Spleen (tissue), 11 donors: Measurements from ENCODE around the gene PSMB9. TPM values are rescaled to one million over a fixed set of nuclear protein-coding genes. Genes with fewer than 3 reads are reported as not detected.

Experiments
- DNase-seq: peaks from one replicate; pipeline ENCODE4 v3.0.0-alpha.2; 2020
- H3K27ac ChIP-seq, 8 donors: fragments of 200-600 bp; sonication (generic) in 7 of 8; 1 replicate in 4 of 8; 2 replicates in 4 of 8; pipeline versions ENCODE4 v1.5.0 to v1.8.0; 2016 to 2021; ENCODE audit warnings: inconsistent platforms in 4 of 8, mild to moderate bottlenecking in 4 of 8, moderate library complexity in 1 of 8
- H3K27me3 ChIP-seq, 7 donors: fragments of 200-600 bp; sonication (generic) in 6 of 7; replicated peaks in 1 of 7; 1 replicate in 4 of 7; 2 replicates in 3 of 7; pipeline versions ENCODE4 v1.5.0 to v1.8.0; 2016 to 2021; ENCODE audit warnings: inconsistent platforms in 3 of 7, mild to moderate bottlenecking in 1 of 7
- H3K36me3 ChIP-seq, 6 donors: fragments of 200-600 bp; sonication (generic) in 5 of 6; 1 replicate in 4 of 6; 2 replicates in 2 of 6; pipeline versions ENCODE4 v1.5.0 to v1.8.0; 2016 to 2021; ENCODE audit warnings: inconsistent platforms in 2 of 6
- H3K4me1 ChIP-seq, 6 donors: fragments of 200-600 bp; sonication (generic) in 5 of 6; 1 replicate in 3 of 6; 2 replicates in 3 of 6; pipeline versions ENCODE4 v1.5.0 to v1.8.0; 2016 to 2021; ENCODE audit warnings: inconsistent platforms in 3 of 6
- H3K4me3 ChIP-seq, 8 donors: fragments of 200-600 bp; sonication (generic) in 7 of 8; 1 replicate in 4 of 8; 2 replicates in 4 of 8; pipeline versions ENCODE4 v1.5.0 to v1.8.0; 2016 to 2021; ENCODE audit warnings: inconsistent platforms in 4 of 8, mild to moderate bottlenecking in 4 of 8, moderate library complexity in 2 of 8
- H3K9me3 ChIP-seq, 8 donors: fragments of 200-600 bp; sonication (generic) in 7 of 8; 1 replicate in 4 of 8; 2 replicates in 4 of 8; pipeline versions ENCODE4 v1.5.0 to v1.8.0; 2016 to 2021; ENCODE audit warnings: inconsistent platforms in 4 of 8
- POLR2A ChIP-seq, 3 donors: fragments of 450-650 bp; IDR thresholded peaks; one replicate each; pipeline ENCODE4 v1.5.1; 2017; ENCODE audit warnings: antibody characterized with exemption in 3 of 3, mild to moderate bottlenecking in 1 of 3
- POLR2AphosphoS5 ChIP-seq, 3 donors: sonication (generic); formaldehyde crosslinking; IDR thresholded peaks; one replicate each; pipeline ENCODE4 v1.5.1; 2017; ENCODE audit warnings: antibody characterized with exemption in 3 of 3
- WGBS, 5 donors: extraction: QIAGEN DNeasy Blood & Tissue Kit in 3 of 5; methylation state at CpG; one replicate each; pipeline versions ENCODE4 v1.1.5 to v1.1.7; 2013 to 2018; 5-methylcytosine and 5-hydroxymethylcytosine counted together
- intact Hi-C: fragments of 100-400 bp; cut with DNase I; formaldehyde crosslinking; loops from one replicate; pipeline ENCODE4 v1.15.0; 2023; ENCODE audit warnings: low total_unique reads
- polyA plus RNA-seq, 3 donors: library from polyadenylated mRNA; stranded (reverse); fragments of 200-250 nt; gene quantifications; one replicate each; pipeline ENCODE4 v1.2.1, GENCODE V29; 2013
- total RNA-seq, 7 donors: library from RNA; depleted of rRNA in 3 of 7; stranded (reverse); fragments of >200 nt in 3 of 7; fragmentation: NEBNext Ultra II Directional in 4 of 7; extraction: Animal tissue kit (Norgen Biotek cat#: 25700) in 4 of 7; gene quantifications; one replicate each; pipeline versions ENCODE4 v1.1.0 to v1.2.1, GENCODE V29; 2016 to 2021
- TF ChIP-seq, protein P1 (sequence below), 11 experiments: fragments of 200-600 bp in 7 of 11; fragments of 450-650 bp in 4 of 11; sonication (generic) in 4 of 11; IDR thresholded peaks in 8 of 11; conservative IDR thresholded peaks in 3 of 11; 1 replicate in 7 of 11; 2 replicates in 4 of 11; pipeline versions ENCODE4 v1.4.0 to v1.8.0; 2016 to 2021; ENCODE audit warnings: antibody characterized with exemption in 11 of 11, inconsistent platforms in 4 of 11, mild to moderate bottlenecking in 1 of 11
- donor health status: healthy with polysubstance abuse.
- donor health status: DM: no; HTN: no; CAD: no; lungs with moderate emphysema.
- donor health status: DM: no; HTN: no; CAD: no.
- donor health status: Bipolar disorder and iron deficiency.
- donor health status: healthy.
- donor health status: DM: no; HTN: no; CAD: no.
- donor health status: DM: yes; HTN: yes; CAD: no.

The PSMB9 gene
- total and polyA plus RNA-seq, 10 donors, result 141 to 328 (median 172) TPM

DNA sequence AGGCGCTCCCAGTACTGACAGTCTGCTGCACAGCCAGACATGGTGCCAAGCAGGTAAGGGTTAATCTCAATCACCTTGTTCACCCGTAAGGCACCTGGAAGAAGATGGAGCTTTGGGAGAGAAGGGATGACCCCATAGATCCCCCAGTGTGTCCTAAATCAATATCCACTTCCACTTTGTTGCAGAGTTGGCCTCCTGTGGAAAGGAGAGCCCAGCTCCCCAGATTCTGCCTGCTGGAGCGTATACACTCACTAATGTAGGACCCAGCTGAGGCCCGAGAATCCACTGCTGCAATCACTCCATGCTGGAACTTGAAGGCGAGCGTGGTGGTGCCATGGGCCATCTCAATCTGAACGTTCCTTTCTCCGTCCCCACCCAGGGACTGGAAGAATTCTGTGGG lies 11.3 kb upstream of the PSMB9 start:
- TF ChIP-seq POLR2A (IDR thresholded peaks at IDR 0.05), result no peak
- TF ChIP-seq, protein P1, sequence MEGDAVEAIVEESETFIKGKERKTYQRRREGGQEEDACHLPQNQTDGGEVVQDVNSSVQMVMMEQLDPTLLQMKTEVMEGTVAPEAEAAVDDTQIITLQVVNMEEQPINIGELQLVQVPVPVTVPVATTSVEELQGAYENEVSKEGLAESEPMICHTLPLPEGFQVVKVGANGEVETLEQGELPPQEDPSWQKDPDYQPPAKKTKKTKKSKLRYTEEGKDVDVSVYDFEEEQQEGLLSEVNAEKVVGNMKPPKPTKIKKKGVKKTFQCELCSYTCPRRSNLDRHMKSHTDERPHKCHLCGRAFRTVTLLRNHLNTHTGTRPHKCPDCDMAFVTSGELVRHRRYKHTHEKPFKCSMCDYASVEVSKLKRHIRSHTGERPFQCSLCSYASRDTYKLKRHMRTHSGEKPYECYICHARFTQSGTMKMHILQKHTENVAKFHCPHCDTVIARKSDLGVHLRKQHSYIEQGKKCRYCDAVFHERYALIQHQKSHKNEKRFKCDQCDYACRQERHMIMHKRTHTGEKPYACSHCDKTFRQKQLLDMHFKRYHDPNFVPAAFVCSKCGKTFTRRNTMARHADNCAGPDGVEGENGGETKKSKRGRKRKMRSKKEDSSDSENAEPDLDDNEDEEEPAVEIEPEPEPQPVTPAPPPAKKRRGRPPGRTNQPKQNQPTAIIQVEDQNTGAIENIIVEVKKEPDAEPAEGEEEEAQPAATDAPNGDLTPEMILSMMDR (IDR thresholded peaks at IDR 0.05 in 8 of 11, conservative IDR thresholded peaks at IDR 0.05 in 3 of 11), result no peak
- Histone ChIP-seq H3K27ac (peak overlapping the region; percentile 14 to 100 (median 99)), H3K4me3 (peak overlapping the region; percentile 67 to 92 (median 84)), H3K4me1 (peaks cover 62 to 85% (median 79%) of the 10 kb centered on the region in 6 donors), H3K36me3 (peaks cover 0 to 61% (median 50%) of the 10 kb centered on the region in 6 donors), H3K27me3 (no peaks in the 10 kb centered on the region), H3K9me3 (no peaks in the 10 kb centered on the region)
- intact Hi-C loops, result no loop called here
- WGBS, 5 donors, result 59 to 65% (median 63%) methylated on average over 8 of the region's 8 CpGs
- no peak for DNase-seq

- Histone ChIP-seq H3K27ac (peak overlapping the region; percentile 94 to 100 (median 99)), H3K36me3 (peaks cover 0 to 69% (median 57%) of the 10 kb centered on the region in 6 donors), H3K4me1 (peaks cover 64 to 88% (median 83%) of the 10 kb centered on the region in 6 donors), H3K9me3 (no peaks in the 10 kb centered on the region), H3K4me3 (peak overlapping the region; percentile 67 to 92 (median 84)), H3K27me3 (no peaks in the 10 kb centered on the region)
- intact Hi-C loops, result no loop called here
- DNase-seq, result peak; percentile 93
- TF ChIP-seq POLR2AphosphoS5 (IDR thresholded peaks at IDR 0.05) (peak in 2 of 3 donors; percentile 65 to 80), POLR2A (IDR thresholded peaks at IDR 0.05) (no peak)
- WGBS, 5 donors, result 2 to 3% (median 2%) methylated on average over 25 to 28 of the region's 28 CpGs
Measured at GRCh38 chr6:32843331-32843978, 10.5 kb upstream of the PSMB9 start.

GRCh38 chr6:32843979-32844838 lies 9.8 kb upstream of the PSMB9 start, which contains the start of gene PSMB8:
Gene PSMB8 (minus strand): TSS chr6:32844047. CDS start chr6:32843996, 51 bp downstream.
- Histone ChIP-seq H3K4me3 (peak within 1 kb of the TSS; percentile 67 to 92 (median 84)), H3K36me3 (peaks cover 0 to 76% (median 65%) of the 10 kb centered on the region in 6 donors), H3K27ac (peak within 1 kb of the TSS; percentile 94 to 100 (median 99)), H3K27me3 (no peaks in the 10 kb centered on the region), H3K9me3 (no peaks in the 10 kb centered on the region), H3K4me1 (peaks cover 66 to 89% (median 85%) of the 10 kb centered on the region in 6 donors)
- intact Hi-C loops, result no loop called here
- peak; percentile 99 for DNase-seq
- WGBS, 5 donors, result 0 to 1% (median 0%) methylated on average over 32 to 40 of the region's 40 CpGs
- peak; percentile 63 to 92 (median 72) for TF ChIP-seq POLR2A (IDR thresholded peaks at IDR 0.05)
- TF ChIP-seq POLR2AphosphoS5 (IDR thresholded peaks at IDR 0.05), result peak in 2 of 3 donors; percentile 99
- TF ChIP-seq, protein P1 (IDR thresholded peaks at IDR 0.05 in 8 of 11, conservative IDR thresholded peaks at IDR 0.05 in 3 of 11), result peak in 6 of 11 experiments; percentile 6 to 48 (median 36)

GRCh38 chr6:32844839-32845383 lies 9.1 kb upstream of the PSMB9 start:
- intact Hi-C loops, result no loop called here
- TF ChIP-seq, protein P1 (IDR thresholded peaks at IDR 0.05 in 8 of 11, conservative IDR thresholded peaks at IDR 0.05 in 3 of 11), result peak in 2 of 11 experiments; percentile 3 to 4
- TF ChIP-seq POLR2AphosphoS5 (IDR thresholded peaks at IDR 0.05) (peak in 2 of 3 donors; percentile 96 to 97), POLR2A (IDR thresholded peaks at IDR 0.05) (peak in 1 of 3 donors; percentile 1)
- Histone ChIP-seq H3K4me3 (peak overlapping the region; percentile 67 to 92 (median 84)), H3K4me1 (peaks cover 73 to 89% (median 85%) of the 10 kb centered on the region in 6 donors), H3K27ac (peak overlapping the region; percentile 94 to 100 (median 99)), H3K36me3 (peaks cover 0 to 81% (median 72%) of the 10 kb centered on the region in 6 donors), H3K27me3 (no peaks in the 10 kb centered on the region), H3K9me3 (no peaks in the 10 kb centered on the region)
- WGBS, 5 donors, result 2 to 6% (median 3%) methylated on average over 18 to 19 of the region's 19 CpGs
- no peak for DNase-seq
